H9 (cell line): ENCODE data around the gene BCAR3. TPM values are rescaled to one million over a fixed set of nuclear protein-coding genes. Genes with fewer than 3 reads are reported as not detected.

Experiments used
- DNase-seq: peaks from one replicate; pipeline ENCODE4 v3.0.0-alpha.2; 2017
- H2AFZ ChIP-seq: one replicate; pipeline ENCODE4 v1.6.1; 2013; ENCODE audit warnings: mild to moderate bottlenecking, low read length, control low read depth, moderate library complexity
- H2AK5ac ChIP-seq: 2 replicates; pipeline ENCODE4 v1.6.1; 2013; ENCODE audit warnings: low read length, control low read depth, mixed read lengths; ENCODE audit not compliant: insufficient read length
- H2BK120ac ChIP-seq: one replicate; pipeline ENCODE4 v1.6.1; 2013; ENCODE audit warnings: low read depth, mild to moderate bottlenecking, low read length, control low read depth, inconsistent platforms; ENCODE audit not compliant: poor library complexity, severe bottlenecking
- H2BK12ac ChIP-seq: 2 replicates; pipeline ENCODE4 v1.6.1; 2013; ENCODE audit warnings: low read length, control low read depth, mixed read lengths, low read depth; ENCODE audit not compliant: insufficient read length
- H2BK15ac ChIP-seq: 2 replicates; pipeline ENCODE4 v1.6.1; 2013; ENCODE audit warnings: low read depth, low read length, control low read depth
- H2BK20ac ChIP-seq: one replicate; pipeline ENCODE4 v1.6.1; 2013; ENCODE audit warnings: low read depth, mild to moderate bottlenecking, low read length, control low read depth, inconsistent platforms; ENCODE audit not compliant: poor library complexity, severe bottlenecking
- H2BK5ac ChIP-seq: 2 replicates; pipeline ENCODE4 v1.6.1; 2013; ENCODE audit warnings: low read length, control low read depth, mixed read lengths; ENCODE audit not compliant: insufficient read length
- H3K14ac ChIP-seq: 2 replicates; pipeline ENCODE4 v1.6.1; 2013; ENCODE audit warnings: low read length, control low read depth; ENCODE audit not compliant: insufficient read depth
- H3K18ac ChIP-seq: 2 replicates; pipeline ENCODE4 v1.6.1; 2013; ENCODE audit warnings: low read depth, mild to moderate bottlenecking, mixed read lengths, low read length, control low read depth; ENCODE audit not compliant: insufficient read length
- H3K23ac ChIP-seq: 2 replicates; pipeline ENCODE4 v1.6.1; 2013; ENCODE audit warnings: low read length, control low read depth, mixed read lengths, low read depth; ENCODE audit not compliant: insufficient read length
- H3K23me2 ChIP-seq: 2 replicates; pipeline ENCODE4 v1.6.1; 2013; ENCODE audit warnings: low read depth, mild to moderate bottlenecking, mixed read lengths, low read length, control low read depth; ENCODE audit not compliant: insufficient read length, poor library complexity, severe bottlenecking
- H3K27ac ChIP-seq: 2 replicates; pipeline ENCODE4 v1.5.1; 2013; ENCODE audit warnings: low read length, control low read depth, mixed read lengths, low read depth; ENCODE audit not compliant: insufficient read length
- H3K27me3 ChIP-seq: 2 replicates; pipeline ENCODE4 v1.6.1; 2013; ENCODE audit warnings: low read length, control low read depth, inconsistent platforms; ENCODE audit not compliant: insufficient read depth
- H3K4ac ChIP-seq: 2 replicates; pipeline ENCODE4 v1.6.1; 2013; ENCODE audit warnings: low read depth, mild to moderate bottlenecking, control low read depth, inconsistent platforms, low read length, moderate library complexity
- H3K4me1 ChIP-seq: 2 replicates; pipeline ENCODE4 v1.6.1; 2013; ENCODE audit warnings: low read length, control low read depth, inconsistent platforms; ENCODE audit not compliant: insufficient read depth
- H3K4me2 ChIP-seq: 2 replicates; pipeline ENCODE4 v1.6.1; 2013; ENCODE audit warnings: low read length, control low read depth, mixed read lengths; ENCODE audit not compliant: insufficient read length, insufficient read depth
- H3K56ac ChIP-seq: 2 replicates; pipeline ENCODE4 v1.6.1; 2013; ENCODE audit warnings: low read depth, mild to moderate bottlenecking, mixed read lengths, low read length, control low read depth; ENCODE audit not compliant: insufficient read length
- H3K79me1 ChIP-seq: 2 replicates; pipeline ENCODE4 v1.6.1; 2013; ENCODE audit warnings: low read depth, mild to moderate bottlenecking, moderate library complexity, low read length, control low read depth, inconsistent platforms; ENCODE audit not compliant: insufficient read depth, poor library complexity, severe bottlenecking
- H3K79me2 ChIP-seq: 2 replicates; pipeline ENCODE4 v1.6.1; 2013; ENCODE audit warnings: low read length, control low read depth, inconsistent platforms; ENCODE audit not compliant: insufficient read depth
- H3K9ac ChIP-seq: 2 replicates; pipeline ENCODE4 v1.6.1; 2013; ENCODE audit warnings: low read length, control low read depth, mixed read lengths; ENCODE audit not compliant: insufficient read length; ENCODE audit errors: extremely low read depth
- H3K9me3 ChIP-seq: one replicate; pipeline ENCODE4 v1.6.1; 2013; ENCODE audit warnings: low read depth, low read length, inconsistent platforms; ENCODE audit not compliant: control insufficient read depth
- H3T11ph ChIP-seq: one replicate; pipeline ENCODE4 v1.6.1; 2013; ENCODE audit warnings: mild to moderate bottlenecking, low read length, control low read depth, inconsistent platforms
- H4K20me1 ChIP-seq: one replicate; pipeline ENCODE4 v1.6.1; 2013; ENCODE audit not compliant: control insufficient read depth, insufficient read length, insufficient read depth
- H4K5ac ChIP-seq: 2 replicates; pipeline ENCODE4 v1.6.1; 2013; ENCODE audit warnings: low read depth, mild to moderate bottlenecking, mixed read lengths, low read length, control low read depth; ENCODE audit not compliant: insufficient read length
- H4K8ac ChIP-seq: replicated peaks from 2 replicates; pipeline ENCODE4 v1.6.1; 2013; ENCODE audit warnings: low read length, control low read depth, mixed read lengths, low read depth; ENCODE audit not compliant: insufficient read length
- H4K91ac ChIP-seq: 2 replicates; pipeline ENCODE4 v1.6.1; 2013; ENCODE audit warnings: low read depth, mild to moderate bottlenecking, moderate library complexity, mixed read lengths, low read length, control low read depth; ENCODE audit not compliant: insufficient read length
- H3K27ac Mint-ChIP-seq, 3 experiments: 2 replicates in 2 of 3; 3 replicates in 1 of 3; pipeline ENCODE4 v1.8.0; 2020 to 2021; ENCODE audit warnings: mixed read lengths in 3 of 3, mild to moderate bottlenecking in 1 of 3, moderate library complexity in 1 of 3
- H3K27me3 Mint-ChIP-seq: 2 replicates; pipeline ENCODE4 v1.8.0; 2021; ENCODE audit warnings: low read depth, mild to moderate bottlenecking, moderate library complexity, mixed read lengths
- H3K36me3 Mint-ChIP-seq, 3 experiments: 2 replicates in 2 of 3; 3 replicates in 1 of 3; pipeline ENCODE4 v1.8.0; 2020 to 2021; ENCODE audit warnings: low read depth in 3 of 3, mixed read lengths in 3 of 3; ENCODE audit not compliant: insufficient read depth in 1 of 3
- H3K4me1 Mint-ChIP-seq, 2 experiments: 2 replicates each; pipeline ENCODE4 v1.8.0; 2020; ENCODE audit warnings: mixed read lengths in 2 of 2
- H3K4me3 Mint-ChIP-seq, 2 experiments: 2 replicates in 1 of 2; 3 replicates in 1 of 2; pipeline ENCODE4 v1.8.0; 2020 to 2021; ENCODE audit warnings: mild to moderate bottlenecking in 2 of 2, mixed read lengths in 2 of 2, moderate library complexity in 1 of 2
- H3K9me3 Mint-ChIP-seq, 2 experiments: 2 replicates in 1 of 2; 3 replicates in 1 of 2; pipeline ENCODE4 v1.8.0; 2020; ENCODE audit warnings: mild to moderate bottlenecking in 2 of 2, mixed read lengths in 2 of 2, moderate library complexity in 1 of 2
- CTCF ChIP-seq: fragments of 200-600 bp; sonication (generic); conservative IDR thresholded peaks from 3 replicates; pipeline ENCODE4 v1.8.0; 2021; ENCODE audit warnings: antibody characterized with exemption, mild to moderate bottlenecking
- WGBS: extraction: QIAGEN DNeasy Blood & Tissue Kit; methylation state at CpG from one replicate; pipeline ENCODE4 v1.1.7; 2013; ENCODE audit warnings: missing lambda C conversion rate, low lambda C conversion rate, mixed read lengths; ENCODE audit not compliant: insufficient read length; ENCODE audit errors: extremely low coverage; 5-methylcytosine and 5-hydroxymethylcytosine counted together
- total RNA-seq: library from RNA; stranded (reverse); gene quantifications from 2 replicates; pipeline ENCODE4 v1.2.1, GENCODE V29; 2021

Gene BCAR3
- total RNA-seq, 1 experiment from 2014 or later, result 4.9 TPM

- H3K79me1 ChIP-seq, result no peaks in the 10 kb centered on the region
- H4K91ac ChIP-seq, result no peak overlapping the region
- peaks cover 14% of the 10 kb centered on the region for H3K4me1 ChIP-seq
- no peaks in the 10 kb centered on the region for H3K79me2 ChIP-seq
- no peak overlapping the region for H2BK20ac ChIP-seq
- H3K9me3 ChIP-seq, result no peaks in the 10 kb centered on the region
- H3K23ac ChIP-seq, result no peak overlapping the region
- WGBS, result no CpG with 5 or more reads among the region's 6 CpGs
- no peak for DNase-seq
- Mint-ChIP-seq H3K27ac (peak overlapping the region in 2 of 3 experiments; percentile 73 to 78; a peak in 3 of 7 replicates), H3K27me3 (no peaks in the 10 kb centered on the region), H3K36me3 (peaks cover 8 to 21% (median 14%) of the 10 kb centered on the region in 3 experiments), H3K9me3 (no peaks in the 10 kb centered on the region), H3K4me1 (peaks cover 34 to 43% of the 10 kb centered on the region in 2 experiments), H3K4me3 (no peak overlapping the region)
- no peaks in the 10 kb centered on the region for H4K20me1 ChIP-seq
- H2BK15ac ChIP-seq, result no peak overlapping the region
- H3T11ph ChIP-seq, result no peak overlapping the region
- no peak overlapping the region for H2AFZ ChIP-seq
- no peak overlapping the region for H4K8ac ChIP-seq
- H3K9ac ChIP-seq, result no peak overlapping the region
- H3K56ac ChIP-seq, result no peak overlapping the region
- no peak for TF ChIP-seq CTCF
- no peaks in the 10 kb centered on the region for H3K23me2 ChIP-seq
- no peaks in the 10 kb centered on the region for H3K27me3 ChIP-seq
- no peak overlapping the region; the same call in 1 of the 2 replicates for H3K14ac ChIP-seq
- H3K4me2 ChIP-seq, result no peak overlapping the region
- H3K27ac ChIP-seq, result no peak overlapping the region
- no peak overlapping the region for H2BK120ac ChIP-seq
- no peak overlapping the region for H2AK5ac ChIP-seq
- H2BK5ac ChIP-seq, result no peak overlapping the region
- no peak overlapping the region for H2BK12ac ChIP-seq
- no peak overlapping the region for H4K5ac ChIP-seq
- H3K4ac ChIP-seq, result no peak overlapping the region
- no peak overlapping the region for H3K18ac ChIP-seq
Observed at GRCh38 chr1:93592551-93592949, 89.1 kb downstream of the BCAR3 start.
